ENCODE results near the gene RTCA. TPM values are rescaled to one million over a fixed set of nuclear protein-coding genes. Genes with fewer than 3 reads are reported as not detected.

Gene RTCA
- total RNA-seq, 5 donors from 2014 or later (not counting 1 experiment from before 2014, with no cell fraction given) = 36.0 to 53.6 (median 40.1) TPM

- no peaks in the 10 kb centered on the region for H3K9me3 ChIP-seq
- H3K4me1 ChIP-seq (ENCODE audit: control insufficient read depth in 1 of 2, extremely low read depth in 1 of 2, insufficient read depth in 2 of 2, low read length in 2 of 2) = no peaks in the 10 kb centered on the region
- ChIA-PET CTCF (no interaction called here), POLR2A (no interaction called here)
- H3K4me1 Mint-ChIP-seq = peaks cover 9 to 16% (median 13%) of the 10 kb centered on the region in 3 donors
- H3K9me3 Mint-ChIP-seq = peaks cover 6 to 13% (median 11%) of the 10 kb centered on the region in 3 donors
- H3K4me3 Mint-ChIP-seq = no peak overlapping the region
- H3K27ac Mint-ChIP-seq = no peak overlapping the region
- H3K27me3 ChIP-seq (replicated peaks in 1 of 2; ENCODE audit: control insufficient read depth in 2 of 2, extremely low read depth in 1 of 2, insufficient read depth in 2 of 2, low read length in 1 of 2) = no peaks in the 10 kb centered on the region
- DNase-seq = no peak
- ATAC-seq (replicated peaks in 1 of 4) = no peak
- H3K36me3 ChIP-seq (ENCODE audit: control insufficient read depth in 2 of 2, extremely low read depth in 1 of 2, insufficient read depth in 1 of 2, low read length in 1 of 2) = no peaks in the 10 kb centered on the region
- no peak overlapping the region for H3K27ac ChIP-seq (ENCODE audit: low read length)
- H3K4me3 ChIP-seq (ENCODE audit: control insufficient read depth in 1 of 2, extremely low read depth in 1 of 2, low read length in 1 of 2) = no peak overlapping the region
- peaks cover 4% of the 10 kb centered on the region for H3K36me3 Mint-ChIP-seq
- H3K27me3 Mint-ChIP-seq = no peaks in the 10 kb centered on the region
Measured at GRCh38 chr1:100309863-100310262, 43.8 kb downstream of the RTCA start.

DNA sequence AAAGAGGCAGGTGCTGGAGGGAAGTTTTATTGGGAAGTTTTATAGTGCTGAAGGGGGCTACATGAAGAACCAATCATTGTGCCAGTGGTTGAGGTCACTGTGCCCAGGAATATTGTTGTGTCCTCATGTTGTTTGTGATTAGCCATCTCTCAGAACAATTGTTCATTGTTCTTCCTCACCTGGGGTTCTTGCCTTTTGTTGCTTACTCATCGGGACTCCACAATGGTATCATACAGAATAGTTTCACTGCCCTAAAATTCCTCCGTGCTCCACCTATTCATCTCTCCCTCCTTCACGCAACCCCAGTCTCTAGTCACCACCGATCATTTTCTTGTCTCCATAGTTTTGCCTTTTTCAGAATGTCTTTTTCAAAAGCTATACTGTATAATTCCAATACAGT lies 47.4 kb downstream of the RTCA start:
- ChIA-PET POLR2A (no interaction called here), CTCF (no interaction called here)
- Histone ChIP-seq H3K27me3 (replicated peaks in 1 of 2; ENCODE audit: control insufficient read depth in 2 of 2, extremely low read depth in 1 of 2, insufficient read depth in 2 of 2, low read length in 1 of 2) (peaks cover 0 to 6% of the 10 kb centered on the region in 2 experiments), H3K36me3 (ENCODE audit: control insufficient read depth in 2 of 2, extremely low read depth in 1 of 2, insufficient read depth in 1 of 2, low read length in 1 of 2) (no peaks in the 10 kb centered on the region), H3K4me1 (ENCODE audit: control insufficient read depth in 1 of 2, extremely low read depth in 1 of 2, insufficient read depth in 2 of 2, low read length in 2 of 2) (no peaks in the 10 kb centered on the region), H3K4me3 (ENCODE audit: control insufficient read depth in 1 of 2, extremely low read depth in 1 of 2, low read length in 1 of 2) (no peak overlapping the region), H3K9me3 (no peaks in the 10 kb centered on the region), H3K27ac (ENCODE audit: low read length) (no peak overlapping the region)
- 97% methylated on average over 3 of the region's 4 CpGs for WGBS (ENCODE audit: insufficient coverage)
- no peaks in the 10 kb centered on the region for H3K27me3 Mint-ChIP-seq
- H3K4me3 Mint-ChIP-seq = no peak overlapping the region
- H3K9me3 Mint-ChIP-seq = peaks cover 8 to 29% (median 17%) of the 10 kb centered on the region in 3 donors
- ATAC-seq (replicated peaks in 1 of 4) = no peak
- H3K36me3 Mint-ChIP-seq = peaks cover 4% of the 10 kb centered on the region
- H3K4me1 Mint-ChIP-seq = no peaks in the 10 kb centered on the region
- no peak overlapping the region for H3K27ac Mint-ChIP-seq
- DNase-seq = no peak

DNA sequence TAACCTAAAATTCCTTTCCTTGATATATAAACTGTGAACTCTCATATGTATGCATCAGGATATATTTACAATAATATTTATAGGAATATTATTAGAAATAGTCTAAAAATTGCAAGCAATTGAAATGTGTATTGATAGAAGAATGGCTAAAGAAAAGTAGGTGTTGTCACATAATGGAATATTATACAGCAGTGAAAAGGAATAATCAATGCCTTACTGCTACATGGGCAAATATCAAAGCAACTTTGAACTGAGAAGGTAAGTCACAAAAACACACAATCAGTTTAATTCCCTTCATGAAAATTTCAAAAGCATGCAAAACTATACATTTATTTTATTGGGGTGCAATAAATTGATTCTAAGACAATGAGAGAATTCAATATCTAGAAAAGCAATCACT lies 50.6 kb downstream of the RTCA start:
- POLR2A ChIA-PET = no interaction called here
- Mint-ChIP-seq H3K4me3 (no peak overlapping the region), H3K9me3 (peaks cover 13 to 38% (median 21%) of the 10 kb centered on the region in 3 donors), H3K27me3 (no peaks in the 10 kb centered on the region), H3K36me3 (peaks cover 11% of the 10 kb centered on the region), H3K4me1 (no peaks in the 10 kb centered on the region), H3K27ac (no peak overlapping the region)
- ATAC-seq (replicated peaks in 1 of 4) (no peak), DNase-seq (no peak)
- Histone ChIP-seq H3K4me3 (ENCODE audit: control insufficient read depth in 1 of 2, extremely low read depth in 1 of 2, low read length in 1 of 2) (no peak overlapping the region), H3K27me3 (replicated peaks in 1 of 2; ENCODE audit: control insufficient read depth in 2 of 2, extremely low read depth in 1 of 2, insufficient read depth in 2 of 2, low read length in 1 of 2) (peaks cover 0 to 6% of the 10 kb centered on the region in 2 experiments), H3K36me3 (ENCODE audit: control insufficient read depth in 2 of 2, extremely low read depth in 1 of 2, insufficient read depth in 1 of 2, low read length in 1 of 2) (no peaks in the 10 kb centered on the region), H3K9me3 (no peaks in the 10 kb centered on the region), H3K4me1 (ENCODE audit: control insufficient read depth in 1 of 2, extremely low read depth in 1 of 2, insufficient read depth in 2 of 2, low read length in 2 of 2) (no peaks in the 10 kb centered on the region), H3K27ac (ENCODE audit: low read length) (no peak overlapping the region)
- CTCF ChIA-PET = interaction anchor here in 1 of 2 donors (0.5 kb wide), 1 partner anchor 49 kb away, joined by 7 read pairs; no protein-coding TSS in a partner anchor

DNA sequence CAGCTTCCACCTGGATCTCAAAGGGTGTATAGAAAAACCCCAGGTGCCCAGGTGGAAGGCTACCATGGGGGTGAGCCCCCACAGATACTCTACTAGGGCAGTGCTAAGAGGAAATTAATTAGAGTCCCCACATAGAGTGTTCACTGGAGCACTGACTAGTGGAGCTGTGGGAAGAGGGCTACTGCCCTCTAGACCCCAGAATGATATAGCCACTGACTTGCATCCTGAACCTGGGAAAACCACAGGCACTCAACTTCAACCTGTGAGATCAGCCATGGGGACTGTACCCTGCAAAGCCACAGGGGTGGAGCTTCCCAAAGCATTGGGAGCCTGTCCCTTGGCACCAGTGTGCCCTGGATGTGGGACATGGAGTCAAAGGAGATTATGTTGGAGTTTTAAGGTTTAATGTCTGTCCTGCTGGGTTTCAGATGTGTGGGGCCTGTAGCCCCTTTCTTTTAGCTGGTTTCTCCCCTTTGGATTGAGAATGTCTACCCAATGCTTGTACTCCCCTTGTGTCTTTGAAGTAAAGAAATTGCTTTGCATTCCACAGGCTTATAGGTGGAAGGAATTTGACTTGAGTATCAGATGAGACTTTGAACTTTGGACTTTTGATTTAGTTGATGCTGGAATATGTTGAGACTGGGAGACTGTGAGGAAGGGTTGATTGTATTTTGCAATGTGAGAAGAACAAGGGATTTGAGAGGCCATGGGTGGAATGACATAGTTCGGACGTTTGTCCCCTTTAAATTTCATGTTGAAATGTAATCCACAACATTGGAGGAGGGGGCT lies 54.5 kb downstream of the RTCA start:
- no peaks in the 10 kb centered on the region for H3K9me3 ChIP-seq
- no peaks in the 10 kb centered on the region for H3K4me1 Mint-ChIP-seq
- no peak overlapping the region for H3K4me3 Mint-ChIP-seq
- no peak overlapping the region for H3K4me3 ChIP-seq (ENCODE audit: control insufficient read depth in 1 of 2, extremely low read depth in 1 of 2, low read length in 1 of 2)
- ATAC-seq (replicated peaks in 1 of 4) (no peak), DNase-seq (no peak)
- no peaks in the 10 kb centered on the region for H3K27me3 Mint-ChIP-seq
- H3K27me3 ChIP-seq (replicated peaks in 1 of 2; ENCODE audit: control insufficient read depth in 2 of 2, extremely low read depth in 1 of 2, insufficient read depth in 2 of 2, low read length in 1 of 2) = peaks cover 0 to 4% of the 10 kb centered on the region in 2 experiments
- H3K27ac Mint-ChIP-seq = no peak overlapping the region
- H3K36me3 ChIP-seq (ENCODE audit: control insufficient read depth in 2 of 2, extremely low read depth in 1 of 2, insufficient read depth in 1 of 2, low read length in 1 of 2) = no peaks in the 10 kb centered on the region
- H3K27ac ChIP-seq (ENCODE audit: low read length) = no peak overlapping the region
- no CpG with 5 or more reads among the region's 2 CpGs for WGBS (ENCODE audit: insufficient coverage)
- POLR2A ChIA-PET = no interaction called here
- CTCF ChIA-PET = no interaction called here
- peaks cover 13 to 38% (median 20%) of the 10 kb centered on the region in 3 donors for H3K9me3 Mint-ChIP-seq
- H3K36me3 Mint-ChIP-seq = peaks cover 11% of the 10 kb centered on the region
- no peaks in the 10 kb centered on the region for H3K4me1 ChIP-seq (ENCODE audit: control insufficient read depth in 1 of 2, extremely low read depth in 1 of 2, insufficient read depth in 2 of 2, low read length in 2 of 2)

DNA sequence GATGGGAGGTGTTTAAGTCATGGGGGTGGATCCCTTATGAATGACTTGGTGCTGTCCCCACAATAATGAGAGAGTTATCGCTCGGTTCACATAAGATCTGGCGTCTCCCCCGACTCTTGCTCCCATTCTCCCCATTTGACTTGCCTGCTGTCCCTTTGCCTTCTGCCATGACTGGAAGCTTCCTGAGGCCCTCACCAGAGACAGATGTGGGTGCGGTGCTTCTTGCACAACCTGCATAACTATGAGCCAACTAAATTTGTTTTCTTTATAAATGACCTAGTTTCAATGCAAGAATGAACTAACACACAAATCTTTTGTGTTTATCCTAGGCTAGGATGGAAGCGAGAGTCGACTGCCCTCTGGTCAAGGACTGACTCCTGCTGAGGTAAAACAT lies 55.1 kb downstream of the RTCA start:
- 100% methylated on average over 2 of the region's 7 CpGs for WGBS (ENCODE audit: insufficient coverage)
- peaks cover 11% of the 10 kb centered on the region for H3K36me3 Mint-ChIP-seq
- H3K9me3 ChIP-seq = no peaks in the 10 kb centered on the region
- H3K36me3 ChIP-seq (ENCODE audit: control insufficient read depth in 2 of 2, extremely low read depth in 1 of 2, insufficient read depth in 1 of 2, low read length in 1 of 2) = no peaks in the 10 kb centered on the region
- no peaks in the 10 kb centered on the region for H3K4me1 Mint-ChIP-seq
- H3K4me1 ChIP-seq (ENCODE audit: control insufficient read depth in 1 of 2, extremely low read depth in 1 of 2, insufficient read depth in 2 of 2, low read length in 2 of 2) = no peaks in the 10 kb centered on the region
- H3K27me3 Mint-ChIP-seq = no peaks in the 10 kb centered on the region
- H3K27ac ChIP-seq (ENCODE audit: low read length) = no peak overlapping the region
- ATAC-seq (replicated peaks in 1 of 4) (no peak), DNase-seq (no peak)
- CTCF ChIA-PET = no interaction called here
- H3K9me3 Mint-ChIP-seq = peaks cover 13 to 38% (median 18%) of the 10 kb centered on the region in 3 donors
- POLR2A ChIA-PET = no interaction called here
- H3K27me3 ChIP-seq (replicated peaks in 1 of 2; ENCODE audit: control insufficient read depth in 2 of 2, extremely low read depth in 1 of 2, insufficient read depth in 2 of 2, low read length in 1 of 2) = no peaks in the 10 kb centered on the region
- no peak overlapping the region for H3K4me3 ChIP-seq (ENCODE audit: control insufficient read depth in 1 of 2, extremely low read depth in 1 of 2, low read length in 1 of 2)
- no peak overlapping the region for H3K27ac Mint-ChIP-seq
- H3K4me3 Mint-ChIP-seq = no peak overlapping the region

GRCh38 chr1:100321506-100321905 lies 55.5 kb downstream of the RTCA start:
- H3K36me3 Mint-ChIP-seq = peaks cover 11% of the 10 kb centered on the region
- Histone ChIP-seq H3K27ac (ENCODE audit: low read length) (no peak overlapping the region), H3K4me3 (ENCODE audit: control insufficient read depth in 1 of 2, extremely low read depth in 1 of 2, low read length in 1 of 2) (no peak overlapping the region), H3K36me3 (ENCODE audit: control insufficient read depth in 2 of 2, extremely low read depth in 1 of 2, insufficient read depth in 1 of 2, low read length in 1 of 2) (no peaks in the 10 kb centered on the region), H3K4me1 (ENCODE audit: control insufficient read depth in 1 of 2, extremely low read depth in 1 of 2, insufficient read depth in 2 of 2, low read length in 2 of 2) (no peaks in the 10 kb centered on the region), H3K9me3 (no peaks in the 10 kb centered on the region), H3K27me3 (replicated peaks in 1 of 2; ENCODE audit: control insufficient read depth in 2 of 2, extremely low read depth in 1 of 2, insufficient read depth in 2 of 2, low read length in 1 of 2) (no peaks in the 10 kb centered on the region)
- H3K27me3 Mint-ChIP-seq = no peaks in the 10 kb centered on the region
- H3K4me1 Mint-ChIP-seq = no peaks in the 10 kb centered on the region
- no peak for ATAC-seq (replicated peaks in 1 of 4)
- H3K9me3 Mint-ChIP-seq = peaks cover 13 to 35% (median 18%) of the 10 kb centered on the region in 3 donors
- no peak overlapping the region for H3K27ac Mint-ChIP-seq
- CTCF ChIA-PET = interaction anchor here in 1 of 2 donors (0.7 kb wide), 1 partner anchor 123 kb away, joined by 4 read pairs; no protein-coding TSS in a partner anchor
- POLR2A ChIA-PET = interaction anchor here in 1 of 2 donors (0.5 kb wide), 1 partner anchor 39 kb away, joined by 6 read pairs; no protein-coding TSS in a partner anchor
- H3K4me3 Mint-ChIP-seq = no peak overlapping the region
- DNase-seq = no peak
- no CpG with 5 or more reads among the region's 8 CpGs for WGBS (ENCODE audit: insufficient coverage)
